HG03460 (cell line): ENCODE results near the gene KATNB1.
"Not testable (repeated sequence)": the region's sequence is repeated elsewhere in the genome, so short reads cannot be mapped to it uniquely, and the experiment has no call there.

Source experiments
- ATAC-seq: cut with Tn5 transposase; IDR thresholded peaks from one replicate; pipeline ENCODE4 v1.9.1; 2021; ENCODE audit not compliant: unreplicated experiment

The KATNB1 gene

GRCh38 chr16:57700781-57701551 is 34.6 kb upstream of the KATNB1 start:
- ATAC-seq: no peak

- no peak for ATAC-seq
Observed at GRCh38 chr16:57701759-57702371, 33.7 kb upstream of the KATNB1 start.

GRCh38 chr16:57703416-57704010 is 32.1 kb upstream of the KATNB1 start:
- no peak for ATAC-seq

- ATAC-seq: no peak
Observed at GRCh38 chr16:57704011-57704904, 31.3 kb upstream of the KATNB1 start.

GRCh38 chr16:57704905-57705852 is 30.4 kb upstream of the KATNB1 start:
- ATAC-seq: no peak

GRCh38 chr16:57706717-57707116 is 28.9 kb upstream of the KATNB1 start:
- no peak for ATAC-seq

- ATAC-seq: no peak
Observed at GRCh38 chr16:57707331-57707730, 28.2 kb upstream of the KATNB1 start.

GRCh38 chr16:57708168-57708567 is 27.4 kb upstream of the KATNB1 start:
- ATAC-seq: no peak

- no peak for ATAC-seq
Observed at GRCh38 chr16:57709663-57710062, 25.9 kb upstream of the KATNB1 start.

GRCh38 chr16:57711346-57711745 is 24.2 kb upstream of the KATNB1 start:
- no peak for ATAC-seq

GRCh38 chr16:57711993-57712392 is 23.6 kb upstream of the KATNB1 start:
- no peak for ATAC-seq

GRCh38 chr16:57712569-57712968 is 23.0 kb upstream of the KATNB1 start:
- ATAC-seq: not testable (repeated sequence)

- ATAC-seq: no peak
Observed at GRCh38 chr16:57713596-57713995, 22.0 kb upstream of the KATNB1 start.

GRCh38 chr16:57714047-57714446 is 21.5 kb upstream of the KATNB1 start:
- no peak for ATAC-seq

- ATAC-seq: no peak
Observed at GRCh38 chr16:57720142-57720575, 15.4 kb upstream of the KATNB1 start.

GRCh38 chr16:57721356-57722209 is 14.0 kb upstream of the KATNB1 start:
- ATAC-seq: no peak

GRCh38 chr16:57722210-57722499 is 13.4 kb upstream of the KATNB1 start:
- no peak for ATAC-seq

GRCh38 chr16:57722651-57723050 is 12.9 kb upstream of the KATNB1 start:
- ATAC-seq: no peak

GRCh38 chr16:57723170-57723569 is 12.4 kb upstream of the KATNB1 start:
- ATAC-seq: no peak
